ENCODE data around the gene NDP.

The NDP gene

GRCh38 chrX:44011506-44011905 is 38.3 kb upstream of the NDP start:
- no peak overlapping the region for H3K4me3 ChIP-seq (ENCODE audit: low read depth, low read length)
- TF ChIP-seq CTCF (IDR thresholded peaks at IDR 0.05; ENCODE audit: borderline replicate concordance, insufficient read depth, low read depth, low read length): no peak

- no peak overlapping the region for H3K4me3 ChIP-seq (ENCODE audit: low read depth, low read length)
- TF ChIP-seq CTCF (IDR thresholded peaks at IDR 0.05; ENCODE audit: borderline replicate concordance, insufficient read depth, low read depth, low read length): no peak
Observed at GRCh38 chrX:44010626-44011025, 37.4 kb upstream of the NDP start.

GRCh38 chrX:44006081-44006480 is 32.9 kb upstream of the NDP start:
- no peak for TF ChIP-seq CTCF (IDR thresholded peaks at IDR 0.05; ENCODE audit: borderline replicate concordance, insufficient read depth, low read depth, low read length)
- no peak overlapping the region for H3K4me3 ChIP-seq (ENCODE audit: low read depth, low read length)

- no peak overlapping the region for H3K4me3 ChIP-seq (ENCODE audit: low read depth, low read length)
- no peak for TF ChIP-seq CTCF (IDR thresholded peaks at IDR 0.05; ENCODE audit: borderline replicate concordance, insufficient read depth, low read depth, low read length)
Observed at GRCh38 chrX:44003975-44004374, 30.8 kb upstream of the NDP start.

GRCh38 chrX:44002567-44002966 is 29.4 kb upstream of the NDP start:
- H3K4me3 ChIP-seq (ENCODE audit: low read depth, low read length): no peak overlapping the region
- TF ChIP-seq CTCF (IDR thresholded peaks at IDR 0.05; ENCODE audit: borderline replicate concordance, insufficient read depth, low read depth, low read length): no peak

- TF ChIP-seq CTCF (IDR thresholded peaks at IDR 0.05; ENCODE audit: borderline replicate concordance, insufficient read depth, low read depth, low read length): no peak
- H3K4me3 ChIP-seq (ENCODE audit: low read depth, low read length): no peak overlapping the region
Observed at GRCh38 chrX:43998374-43998773, 25.2 kb upstream of the NDP start.

- TF ChIP-seq CTCF (IDR thresholded peaks at IDR 0.05; ENCODE audit: borderline replicate concordance, insufficient read depth, low read depth, low read length): no peak
- H3K4me3 ChIP-seq (ENCODE audit: low read depth, low read length): no peak overlapping the region
Observed at GRCh38 chrX:43996491-43996890, 23.3 kb upstream of the NDP start.
